HG03060 (cell line): ENCODE results near the gene CD58.
"Not testable (repeated sequence)": the region's sequence is repeated elsewhere in the genome, so short reads cannot be mapped to it uniquely, and the experiment has no call there.

Experiments
- ATAC-seq: cut with Tn5 transposase; IDR thresholded peaks from one replicate; pipeline ENCODE4 v1.9.1; 2021; ENCODE audit warnings: low read depth, moderate number of reproducible peaks; ENCODE audit not compliant: unreplicated experiment

The CD58 gene

GRCh38 chr1:116570358-116571214 is at the start of gene CD58:
Gene CD58, minus strand, starts transcription at chr1:116571026. Its CDS starts 54 bp downstream, at chr1:116570972.
- ATAC-seq: peak; percentile 45

- ATAC-seq: not testable (repeated sequence)
Measured at GRCh38 chr1:116620392-116620791, 49.6 kb upstream of the CD58 start.

- not testable (repeated sequence) for ATAC-seq
Measured at GRCh38 chr1:116619106-116619505, 48.3 kb upstream of the CD58 start.

GRCh38 chr1:116617808-116618207 is 47.0 kb upstream of the CD58 start:
- not testable (repeated sequence) for ATAC-seq

GRCh38 chr1:116613825-116614224 is 43.0 kb upstream of the CD58 start:
- not testable (repeated sequence) for ATAC-seq

- not testable (repeated sequence) for ATAC-seq
Measured at GRCh38 chr1:116609801-116610371, 39.1 kb upstream of the CD58 start.

- not testable (repeated sequence) for ATAC-seq
Measured at GRCh38 chr1:116608841-116609240, 38.0 kb upstream of the CD58 start.

GRCh38 chr1:116608151-116608550 is 37.3 kb upstream of the CD58 start:
- ATAC-seq: not testable (repeated sequence)

GRCh38 chr1:116607463-116607862 is 36.6 kb upstream of the CD58 start:
- ATAC-seq: not testable (repeated sequence)

GRCh38 chr1:116606067-116606466 is 35.2 kb upstream of the CD58 start:
- ATAC-seq: not testable (repeated sequence)

GRCh38 chr1:116605315-116605714 is 34.5 kb upstream of the CD58 start:
- no peak for ATAC-seq

- not testable (repeated sequence) for ATAC-seq
Measured at GRCh38 chr1:116604408-116604807, 33.6 kb upstream of the CD58 start.

GRCh38 chr1:116603646-116604045 is 32.8 kb upstream of the CD58 start:
- not testable (repeated sequence) for ATAC-seq

- ATAC-seq: not testable (repeated sequence)
Measured at GRCh38 chr1:116599369-116599768, 28.5 kb upstream of the CD58 start.

- ATAC-seq: not testable (repeated sequence)
Measured at GRCh38 chr1:116598420-116599036, 27.7 kb upstream of the CD58 start.

GRCh38 chr1:116597388-116597787 is 26.6 kb upstream of the CD58 start:
- ATAC-seq: peak; percentile 60

GRCh38 chr1:116596742-116597307 is 26.0 kb upstream of the CD58 start:
- ATAC-seq: not testable (repeated sequence)

- not testable (repeated sequence) for ATAC-seq
Measured at GRCh38 chr1:116595946-116596741, 25.3 kb upstream of the CD58 start.

GRCh38 chr1:116595065-116595840 is 24.4 kb upstream of the CD58 start:
- not testable (repeated sequence) for ATAC-seq
